Cardiac muscle cell (in vitro differentiated cells and primary cell): ENCODE results near the gene PHF20. TPM values are rescaled to one million over a fixed set of nuclear protein-coding genes. Genes with fewer than 3 reads are reported as not detected.
A peak's percentile ranks its signal among the peaks of the same experiment; 100 is the strongest.
"Not testable (repeated sequence)": the region's sequence is repeated elsewhere in the genome, so short reads cannot be mapped to it uniquely, and the experiment has no call there.

ENCODE experiments used
- DNase-seq, 2 donors: peaks; one replicate each; pipeline versions ENCODE4 v3.0.0 to v3.0.0-alpha.2; 2010 to 2017; ENCODE audit warnings: low read depth in 1 of 2, low spot score in 1 of 2
- H3K27ac ChIP-seq: fragments of 200-600 bp; sonication (generic); 2 replicates; pipeline ENCODE4 v1.5.1; 2016
- H3K27me3 ChIP-seq: fragments of 200-600 bp; sonication (generic); 2 replicates; pipeline ENCODE4 v1.6.0; 2016; ENCODE audit warnings: control low read depth
- H3K36me3 ChIP-seq: fragments of 200-600 bp; sonication (generic); 2 replicates; pipeline ENCODE4 v1.5.1; 2016; ENCODE audit warnings: control low read depth
- H3K4me1 ChIP-seq: fragments of 200-600 bp; sonication (generic); 2 replicates; pipeline ENCODE4 v1.8.1; 2017; ENCODE audit warnings: low read depth, mild to moderate bottlenecking, mixed run types
- H3K4me3 ChIP-seq: fragments of 200-600 bp; sonication (generic); 2 replicates; pipeline ENCODE4 v1.5.1; 2016; ENCODE audit warnings: mild to moderate bottlenecking
- H3K9me3 ChIP-seq: fragments of 200-600 bp; sonication (generic); 2 replicates; pipeline ENCODE4 v1.5.1; 2017; ENCODE audit warnings: low read depth, mild to moderate bottlenecking, control low read depth
- CTCF ChIP-seq: IDR thresholded peaks from 2 replicates; pipeline ENCODE4 v1.5.1; 2012; ENCODE audit warnings: low read depth, mild to moderate bottlenecking, low read length
- polyA plus RNA-seq: library from polyadenylated mRNA; unstranded; fragments of >200 nt; fragmentation: Nextera tagmentation; extraction: Ambion mirVana; gene quantifications from 2 replicates; pipeline ENCODE4 v1.2.1, GENCODE V29; 2016
- total RNA-seq: library from RNA; depleted of rRNA; stranded (reverse); fragments of >200 nt; gene quantifications from 2 replicates; pipeline ENCODE4 v1.2.3, GENCODE V29; 2016

The PHF20 gene
- total and polyA plus RNA-seq, 2 experiments from 2014 or later = 42.0 to 49.6 TPM

GRCh38 chr20:35772563-35773058 is 796 bp downstream of the PHF20 start:
- no peaks in the 10 kb centered on the region for H3K27me3 ChIP-seq
- DNase-seq = no peak
- peaks cover 23% of the 10 kb centered on the region for H3K4me1 ChIP-seq
- H3K9me3 ChIP-seq = no peaks in the 10 kb centered on the region
- H3K27ac ChIP-seq = peak overlapping the region; percentile 86
- peak overlapping the region; percentile 83 for H3K4me3 ChIP-seq
- H3K36me3 ChIP-seq = peaks cover 3% of the 10 kb centered on the region
- TF ChIP-seq CTCF = no peak

GRCh38 chr20:35773154-35773751 is 1.4 kb downstream of the PHF20 start:
- peak in 1 of 2 donors; percentile 52 for DNase-seq
- no peaks in the 10 kb centered on the region for H3K9me3 ChIP-seq
- peak overlapping the region; percentile 83 for H3K4me3 ChIP-seq
- H3K36me3 ChIP-seq = peaks cover 3% of the 10 kb centered on the region
- H3K27me3 ChIP-seq = no peaks in the 10 kb centered on the region
- H3K27ac ChIP-seq = peak overlapping the region; percentile 29
- H3K4me1 ChIP-seq = peaks cover 23% of the 10 kb centered on the region
- TF ChIP-seq CTCF = no peak

GRCh38 chr20:35774391-35774790 is 2.6 kb downstream of the PHF20 start:
- no peak for TF ChIP-seq CTCF
- H3K4me3 ChIP-seq = no peak overlapping the region
- peaks cover 16% of the 10 kb centered on the region for H3K4me1 ChIP-seq
- H3K9me3 ChIP-seq = no peaks in the 10 kb centered on the region
- H3K27me3 ChIP-seq = no peaks in the 10 kb centered on the region
- no peak for DNase-seq
- H3K36me3 ChIP-seq = peaks cover 3% of the 10 kb centered on the region
- no peak overlapping the region for H3K27ac ChIP-seq

- DNase-seq = peak in 1 of 2 donors; percentile 80
- H3K4me3 ChIP-seq = no peak overlapping the region
- H3K27ac ChIP-seq = peak overlapping the region; percentile 48
Measured at GRCh38 chr20:35776513-35777101, 4.8 kb downstream of the PHF20 start.

GRCh38 chr20:35783811-35784210 is 12.0 kb downstream of the PHF20 start:
- not testable (repeated sequence) for H3K4me1 ChIP-seq, DNase-seq, H3K27me3 ChIP-seq, H3K4me3 ChIP-seq, H3K27ac ChIP-seq, H3K9me3 ChIP-seq, H3K36me3 ChIP-seq

More at GRCh38 chr20:35776513-35777101, 4.8 kb downstream of the PHF20 start:
- Histone ChIP-seq H3K9me3 (no peaks in the 10 kb centered on the region), H3K27me3 (no peaks in the 10 kb centered on the region), H3K36me3 (peaks cover 3% of the 10 kb centered on the region), H3K4me1 (peaks cover 13% of the 10 kb centered on the region)
- no peak for TF ChIP-seq CTCF

- not testable (repeated sequence) for H3K9me3 ChIP-seq, H3K27ac ChIP-seq, DNase-seq, H3K27me3 ChIP-seq, H3K4me3 ChIP-seq, H3K4me1 ChIP-seq, H3K36me3 ChIP-seq
Measured at GRCh38 chr20:35785541-35785940, 13.7 kb downstream of the PHF20 start.
